ENCODE data around the gene AP4S1.

AP4S1 gene

DNA sequence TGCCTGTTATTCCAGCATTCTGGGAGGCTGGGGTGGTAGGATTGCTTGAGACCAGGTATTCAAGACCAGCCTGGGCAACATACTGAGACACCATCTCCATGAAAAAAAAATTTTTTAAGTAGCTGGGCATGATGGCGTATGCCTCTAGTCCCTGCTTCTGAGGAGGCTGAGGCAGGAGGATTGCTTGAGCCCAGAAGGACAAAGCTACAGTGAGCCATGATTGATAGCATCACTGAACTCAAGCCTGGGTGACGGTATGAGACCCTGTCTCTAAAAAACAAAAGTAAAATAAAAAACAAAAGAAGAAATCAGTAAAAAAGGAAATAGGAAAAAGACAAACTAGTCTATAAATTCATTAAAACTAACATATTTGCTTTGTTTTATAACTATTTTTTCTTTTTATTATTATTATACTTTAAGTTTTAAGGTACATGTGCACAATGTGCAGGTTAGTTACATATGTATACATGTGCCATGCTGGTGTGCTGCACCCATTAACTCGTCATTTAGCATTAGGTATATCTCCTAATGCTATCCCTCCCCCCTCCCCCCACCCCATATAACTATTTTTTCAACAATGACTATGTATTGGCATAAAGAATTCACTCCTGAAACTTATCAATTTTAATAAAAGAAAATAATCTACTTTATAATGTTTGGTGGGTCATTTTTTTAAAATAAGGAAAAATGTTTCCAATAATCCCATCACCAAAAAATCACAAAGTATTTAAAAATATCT, 15.4 kb upstream of the AP4S1 start:
- Histone ChIP-seq H3K4me1 (ENCODE audit: insufficient read depth, low read length) (peaks cover 3% of the 10 kb centered on the region; the same call in 1 of the 2 replicates), H3K27me3 (ENCODE audit: insufficient read depth, low read length) (no peaks in the 10 kb centered on the region), H3K9me3 (ENCODE audit: insufficient read depth, low read depth, low read length) (no peaks in the 10 kb centered on the region), H3K9ac (ENCODE audit: low read depth, low read length) (no peak overlapping the region), H3K27ac (ENCODE audit: low read depth, low read length) (no peak overlapping the region), H3K4me3 (ENCODE audit: low read length) (no peak overlapping the region), H3K36me3 (ENCODE audit: insufficient read depth, low read length) (peaks cover 17% of the 10 kb centered on the region)
- 91% methylated on average over 1 of the region's 3 CpGs for WGBS

DNA sequence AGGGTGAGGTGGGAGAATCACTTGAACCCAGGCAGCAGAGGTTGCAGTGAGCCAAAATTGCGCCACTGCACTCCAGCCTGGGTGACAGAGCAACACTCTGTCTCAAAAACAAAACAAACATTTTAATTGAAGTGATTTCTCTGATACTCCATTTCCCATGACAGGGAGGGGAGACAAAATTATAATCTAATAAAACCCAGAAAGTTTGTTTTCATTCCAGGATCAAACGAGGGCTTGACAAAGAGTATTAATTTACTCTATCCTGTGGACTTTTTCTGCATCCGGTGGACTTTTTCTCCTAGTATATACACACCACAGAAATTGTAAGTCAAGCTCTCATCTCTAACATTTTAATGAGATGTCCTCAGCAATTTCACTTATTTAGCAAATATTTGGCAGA, 14.5 kb upstream of the AP4S1 start:
- H3K9me3 ChIP-seq (ENCODE audit: insufficient read depth, low read depth, low read length) = no peaks in the 10 kb centered on the region
- H3K4me3 ChIP-seq (ENCODE audit: low read length) = no peak overlapping the region
- H3K4me1 ChIP-seq (ENCODE audit: insufficient read depth, low read length) = no peaks in the 10 kb centered on the region
- 98% methylated on average over 3 of the region's 3 CpGs for WGBS
- H3K27ac ChIP-seq (ENCODE audit: low read depth, low read length) = no peak overlapping the region
- H3K9ac ChIP-seq (ENCODE audit: low read depth, low read length) = no peak overlapping the region
- H3K36me3 ChIP-seq (ENCODE audit: insufficient read depth, low read length) = peaks cover 17% of the 10 kb centered on the region
- no peaks in the 10 kb centered on the region for H3K27me3 ChIP-seq (ENCODE audit: insufficient read depth, low read length)

DNA sequence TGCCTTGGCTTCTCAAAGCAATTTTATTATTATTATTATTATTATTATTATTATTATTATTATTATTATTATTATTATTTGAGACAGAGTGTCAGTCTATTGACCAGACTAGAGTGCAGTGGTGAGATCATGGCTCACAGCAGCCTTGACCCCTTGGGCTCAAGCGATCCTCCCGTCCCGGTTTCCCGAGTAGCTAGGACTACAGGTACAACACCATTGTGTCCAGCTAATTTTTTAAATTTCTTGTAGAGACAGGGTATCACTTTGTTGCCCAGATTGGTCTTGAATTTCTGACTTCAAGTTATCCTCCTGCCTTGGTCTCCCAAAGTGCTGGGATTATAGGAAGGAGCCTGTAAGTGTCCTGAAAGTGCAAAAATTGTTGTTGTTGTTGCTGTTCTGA, 11.6 kb upstream of the AP4S1 start:
- Histone ChIP-seq H3K4me1 (ENCODE audit: insufficient read depth, low read length) (no peaks in the 10 kb centered on the region), H3K36me3 (ENCODE audit: insufficient read depth, low read length) (peaks cover 14% of the 10 kb centered on the region), H3K4me3 (ENCODE audit: low read length) (no peak overlapping the region), H3K27ac (ENCODE audit: low read depth, low read length) (no peak overlapping the region), H3K9ac (ENCODE audit: low read depth, low read length) (no peak overlapping the region), H3K27me3 (ENCODE audit: insufficient read depth, low read length) (no peaks in the 10 kb centered on the region), H3K9me3 (ENCODE audit: insufficient read depth, low read depth, low read length) (no peaks in the 10 kb centered on the region)
- 94% methylated on average over 4 of the region's 4 CpGs for WGBS

DNA sequence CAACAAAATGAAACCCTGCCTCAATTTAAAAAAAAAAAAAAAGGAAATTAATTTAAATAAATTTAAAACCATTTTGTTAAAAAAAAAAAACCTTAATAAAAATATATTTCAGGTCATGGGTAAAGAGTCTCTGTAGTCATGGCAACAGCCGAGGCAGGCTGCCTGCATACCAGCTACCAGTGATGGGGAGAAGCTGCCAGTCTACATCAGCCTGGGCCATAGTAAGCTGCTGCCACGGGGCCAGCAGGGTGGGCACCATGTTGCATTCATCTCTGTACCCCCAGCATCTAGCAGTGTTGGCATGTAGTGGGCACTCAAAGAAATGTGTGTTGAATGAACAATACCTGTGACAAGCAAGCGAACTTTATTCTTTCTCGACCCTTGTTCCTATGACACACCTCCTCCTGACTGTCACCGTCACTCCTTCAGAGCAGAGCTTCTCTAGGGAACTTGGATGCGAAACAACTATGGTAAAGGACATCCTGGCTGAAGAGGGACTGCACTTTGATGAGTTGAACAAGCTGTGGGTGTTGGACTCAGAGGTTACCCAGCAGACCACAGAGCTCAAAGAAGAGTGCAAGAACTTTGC, 7.3 kb upstream of the AP4S1 start:
- Histone ChIP-seq H3K27ac (ENCODE audit: low read depth, low read length) (no peak overlapping the region), H3K4me3 (ENCODE audit: low read length) (no peak overlapping the region), H3K9me3 (ENCODE audit: insufficient read depth, low read depth, low read length) (no peaks in the 10 kb centered on the region), H3K4me1 (ENCODE audit: insufficient read depth, low read length) (no peaks in the 10 kb centered on the region), H3K27me3 (ENCODE audit: insufficient read depth, low read length) (no peaks in the 10 kb centered on the region), H3K9ac (ENCODE audit: low read depth, low read length) (no peak overlapping the region), H3K36me3 (ENCODE audit: insufficient read depth, low read length) (peaks cover 31% of the 10 kb centered on the region)
- 95% methylated on average over 6 of the region's 6 CpGs for WGBS

DNA sequence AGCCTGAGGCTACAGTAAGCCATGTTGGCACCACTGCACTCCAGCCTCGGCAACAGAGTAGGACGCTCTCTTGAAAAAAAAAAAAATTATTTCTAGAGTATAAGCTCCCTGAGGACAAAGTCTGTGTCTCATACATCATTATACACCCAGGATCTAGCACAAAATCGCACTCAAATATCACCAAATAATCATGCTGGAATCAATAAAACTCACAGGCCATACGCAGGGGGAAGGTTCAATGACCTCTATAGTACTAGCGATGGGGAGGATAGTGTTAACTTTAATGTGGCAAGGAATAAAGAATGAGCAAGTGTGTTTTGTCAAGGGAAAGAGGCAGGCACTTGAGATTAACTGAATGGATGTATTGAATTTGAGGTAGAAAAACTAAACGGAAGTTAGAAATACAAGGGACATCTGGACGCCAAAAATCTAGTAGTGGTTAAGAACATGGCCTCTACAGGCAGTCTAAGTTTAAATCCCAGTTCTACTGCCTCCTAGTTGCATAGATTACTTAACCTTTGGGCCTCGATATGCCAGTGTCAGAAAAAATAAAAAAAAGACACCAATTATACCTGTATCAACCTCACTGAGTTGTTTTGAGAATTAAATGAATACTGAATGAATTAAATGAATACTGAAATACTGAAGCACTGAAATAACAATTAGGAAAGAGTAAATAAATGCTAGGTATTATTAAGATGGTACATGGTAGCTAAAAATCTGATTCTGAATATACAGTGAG, 4.4 kb upstream of the AP4S1 start:
- Histone ChIP-seq H3K27me3 (ENCODE audit: insufficient read depth, low read length) (no peaks in the 10 kb centered on the region), H3K4me3 (ENCODE audit: low read length) (no peak overlapping the region), H3K9me3 (ENCODE audit: insufficient read depth, low read depth, low read length) (no peaks in the 10 kb centered on the region), H3K4me1 (ENCODE audit: insufficient read depth, low read length) (peaks cover 14% of the 10 kb centered on the region), H3K9ac (ENCODE audit: low read depth, low read length) (no peak overlapping the region), H3K36me3 (ENCODE audit: insufficient read depth, low read length) (peaks cover 29% of the 10 kb centered on the region), H3K27ac (ENCODE audit: low read depth, low read length) (no peak overlapping the region)
- WGBS = 96% methylated on average over 8 of the region's 8 CpGs

DNA sequence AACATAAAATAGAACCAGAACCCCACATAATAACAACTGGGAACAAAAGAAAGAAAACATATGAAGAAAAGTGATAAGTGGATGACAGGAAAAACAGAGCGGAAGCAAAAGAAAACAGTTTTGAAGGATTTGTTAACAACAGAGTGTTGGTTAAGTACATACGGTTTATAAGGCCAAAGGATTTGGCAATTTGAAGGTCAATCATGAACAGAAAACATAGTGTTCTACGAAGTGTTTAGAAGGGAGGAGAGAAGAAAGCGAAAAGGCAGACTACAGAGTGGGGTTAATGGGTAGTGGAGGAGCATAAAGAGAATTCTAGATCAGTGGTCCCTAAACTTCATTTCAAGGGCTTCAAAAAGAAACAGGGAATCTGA, 3.9 kb upstream of the AP4S1 start:
- Histone ChIP-seq H3K27ac (ENCODE audit: low read depth, low read length) (no peak overlapping the region), H3K36me3 (ENCODE audit: insufficient read depth, low read length) (peaks cover 29% of the 10 kb centered on the region), H3K4me1 (ENCODE audit: insufficient read depth, low read length) (peaks cover 14% of the 10 kb centered on the region), H3K4me3 (ENCODE audit: low read length) (no peak overlapping the region), H3K9ac (ENCODE audit: low read depth, low read length) (no peak overlapping the region), H3K27me3 (ENCODE audit: insufficient read depth, low read length) (no peaks in the 10 kb centered on the region), H3K9me3 (ENCODE audit: insufficient read depth, low read depth, low read length) (no peaks in the 10 kb centered on the region)
- 95% methylated on average over 4 of the region's 4 CpGs for WGBS

DNA sequence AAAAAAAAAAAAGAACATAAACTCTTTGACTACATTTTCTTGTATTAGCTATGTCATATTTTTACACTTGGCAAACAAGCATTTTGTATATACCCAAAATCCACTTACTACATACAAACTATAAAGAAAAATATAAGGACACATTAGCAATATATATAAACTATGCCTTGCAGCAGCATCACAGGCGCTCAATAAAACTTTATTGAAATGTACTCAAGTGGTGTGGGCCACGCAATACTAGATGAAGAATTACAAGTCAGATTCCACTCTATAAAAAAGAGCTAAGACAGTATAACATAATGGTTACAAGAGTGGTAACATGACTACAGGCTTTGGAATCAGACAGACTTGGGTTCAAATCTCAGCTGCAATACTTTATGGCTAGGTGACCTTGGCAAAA, 3.1 kb upstream of the AP4S1 start:
- H3K27me3 ChIP-seq (ENCODE audit: insufficient read depth, low read length) = no peaks in the 10 kb centered on the region
- H3K27ac ChIP-seq (ENCODE audit: low read depth, low read length) = no peak overlapping the region
- H3K9me3 ChIP-seq (ENCODE audit: insufficient read depth, low read depth, low read length) = no peaks in the 10 kb centered on the region
- H3K4me1 ChIP-seq (ENCODE audit: insufficient read depth, low read length) = peaks cover 14% of the 10 kb centered on the region
- H3K4me3 ChIP-seq (ENCODE audit: low read length) = no peak overlapping the region
- no peak overlapping the region for H3K9ac ChIP-seq (ENCODE audit: low read depth, low read length)
- WGBS = 0% methylated on average over 1 of the region's 2 CpGs
- peaks cover 29% of the 10 kb centered on the region for H3K36me3 ChIP-seq (ENCODE audit: insufficient read depth, low read length)

DNA sequence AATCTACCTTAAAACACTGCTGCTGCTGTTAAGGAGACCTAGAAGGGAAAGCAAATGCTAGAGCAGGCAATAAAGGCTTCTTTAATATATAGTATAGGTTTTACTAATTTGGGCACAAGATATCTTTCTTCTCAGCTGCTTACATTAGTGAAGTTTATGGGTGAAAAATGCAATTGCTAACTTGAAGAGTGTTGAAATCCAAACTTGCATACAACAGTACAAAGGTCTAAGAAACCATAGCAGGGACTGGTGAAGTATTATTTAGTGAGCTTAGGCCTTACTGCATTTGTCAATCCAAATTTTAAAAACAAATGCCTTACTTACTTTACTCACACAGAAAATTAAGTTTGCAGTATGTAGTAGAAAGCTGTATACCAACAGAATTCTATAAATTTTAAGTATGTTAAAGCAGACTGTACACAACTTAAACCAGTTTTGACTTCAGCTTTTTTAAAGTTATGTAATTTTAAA, 1.4 kb upstream of the AP4S1 start:
- Histone ChIP-seq H3K4me3 (ENCODE audit: low read length) (peak overlapping the region; percentile 97), H3K9ac (ENCODE audit: low read depth, low read length) (peak overlapping the region; percentile 12; the same call in 1 of the 2 replicates), H3K27ac (ENCODE audit: low read depth, low read length) (no peak overlapping the region)

DNA sequence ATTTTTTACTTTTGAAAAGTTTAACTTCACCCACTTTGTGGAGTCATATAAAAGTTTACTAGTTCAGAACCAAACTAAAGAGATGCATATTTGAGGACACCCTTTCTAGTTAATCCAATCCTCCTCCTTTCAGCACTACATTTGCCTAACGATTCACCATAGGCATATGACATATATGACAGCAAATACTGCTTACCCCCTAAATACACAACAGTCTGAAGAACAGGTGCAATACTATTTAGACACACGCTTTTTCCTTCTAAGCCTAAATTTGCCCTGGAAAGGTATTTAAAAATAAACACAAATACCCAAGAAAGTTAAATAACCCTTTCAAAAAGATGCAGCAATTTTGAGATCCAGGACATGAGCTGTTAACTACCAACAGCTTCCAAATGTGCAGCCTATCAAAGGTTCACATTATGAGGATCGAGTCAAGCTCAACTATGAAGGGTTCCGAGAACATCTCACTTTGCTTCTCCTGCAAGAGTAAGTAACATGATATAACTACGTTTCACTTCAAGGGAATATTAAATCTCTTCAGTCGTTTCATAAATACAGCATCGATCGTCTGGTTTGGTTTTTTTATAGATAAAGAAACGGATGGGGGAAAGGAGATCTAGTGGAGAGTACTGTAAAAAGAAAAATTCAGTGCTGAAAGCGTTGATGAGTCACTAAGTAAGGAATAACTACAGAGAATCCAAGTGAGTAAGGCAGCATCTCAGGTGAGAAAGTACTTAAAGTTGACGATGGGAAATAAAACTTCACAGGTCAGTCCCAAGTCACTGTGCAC, 677 bp upstream of the AP4S1 start:
- 18% methylated on average over 10 of the region's 11 CpGs for WGBS
- peaks cover 23% of the 10 kb centered on the region for H3K36me3 ChIP-seq (ENCODE audit: insufficient read depth, low read length)
- H3K4me3 ChIP-seq (ENCODE audit: low read length) = peak overlapping the region; percentile 97
- H3K9me3 ChIP-seq (ENCODE audit: insufficient read depth, low read depth, low read length) = no peaks in the 10 kb centered on the region
- peaks cover 16% of the 10 kb centered on the region for H3K4me1 ChIP-seq (ENCODE audit: insufficient read depth, low read length)
- peak overlapping the region; percentile 97 for H3K27ac ChIP-seq (ENCODE audit: low read depth, low read length)
- H3K9ac ChIP-seq (ENCODE audit: low read depth, low read length) = peak overlapping the region; percentile 96
- no peaks in the 10 kb centered on the region for H3K27me3 ChIP-seq (ENCODE audit: insufficient read depth, low read length)

More for the DNA sequence above, 1.4 kb upstream of the AP4S1 start:
- no peaks in the 10 kb centered on the region for H3K9me3 ChIP-seq (ENCODE audit: insufficient read depth, low read depth, low read length)
- peaks cover 16% of the 10 kb centered on the region for H3K4me1 ChIP-seq (ENCODE audit: insufficient read depth, low read length)
- peaks cover 24% of the 10 kb centered on the region for H3K36me3 ChIP-seq (ENCODE audit: insufficient read depth, low read length)
- no peaks in the 10 kb centered on the region for H3K27me3 ChIP-seq (ENCODE audit: insufficient read depth, low read length)

DNA sequence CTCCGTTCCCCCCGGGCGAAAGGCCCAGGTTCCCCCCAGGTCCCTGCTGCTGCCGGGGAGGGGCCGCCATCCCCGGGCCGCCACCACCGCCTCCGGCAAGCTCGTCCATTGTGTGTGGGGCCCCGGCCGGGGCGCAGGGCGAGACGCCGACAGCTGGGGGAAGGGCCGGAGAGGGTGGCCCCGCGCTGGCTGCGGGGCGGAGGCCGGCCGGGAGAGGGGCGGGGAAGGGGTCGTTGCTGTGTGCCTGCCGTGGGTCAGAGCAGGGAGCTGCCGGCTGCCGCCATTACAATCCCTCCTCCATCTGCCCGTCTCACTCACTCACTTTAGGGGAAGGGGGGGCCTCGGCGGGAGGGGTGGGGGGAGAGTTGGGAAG, 614 bp downstream of the AP4S1 start, which contains the start of gene STRN3:
TSS of gene STRN3 (minus strand) at position 303 of the 373 bp plus-strand sequence. CDS start at position 109, 194 bp downstream.
- WGBS = under 1% methylated on average over 28 of the region's 31 CpGs
- peaks cover 16% of the 10 kb centered on the region for H3K4me1 ChIP-seq (ENCODE audit: insufficient read depth, low read length)

More for the DNA sequence above, 614 bp downstream of the AP4S1 start, which contains the start of gene STRN3:
- H3K36me3 ChIP-seq (ENCODE audit: insufficient read depth, low read length) = peaks cover 12% of the 10 kb centered on the region
- peak within 1 kb of the TSS; percentile 97 for H3K4me3 ChIP-seq (ENCODE audit: low read length)
- H3K9me3 ChIP-seq (ENCODE audit: insufficient read depth, low read depth, low read length) = no peaks in the 10 kb centered on the region
- H3K9ac ChIP-seq (ENCODE audit: low read depth, low read length) = peak within 1 kb of the TSS; percentile 96
- peak within 1 kb of the TSS; percentile 97 for H3K27ac ChIP-seq (ENCODE audit: low read depth, low read length)
- H3K27me3 ChIP-seq (ENCODE audit: insufficient read depth, low read length) = no peaks in the 10 kb centered on the region
